ENCODE data around the gene ARHGEF40.

The ARHGEF40 gene

DNA sequence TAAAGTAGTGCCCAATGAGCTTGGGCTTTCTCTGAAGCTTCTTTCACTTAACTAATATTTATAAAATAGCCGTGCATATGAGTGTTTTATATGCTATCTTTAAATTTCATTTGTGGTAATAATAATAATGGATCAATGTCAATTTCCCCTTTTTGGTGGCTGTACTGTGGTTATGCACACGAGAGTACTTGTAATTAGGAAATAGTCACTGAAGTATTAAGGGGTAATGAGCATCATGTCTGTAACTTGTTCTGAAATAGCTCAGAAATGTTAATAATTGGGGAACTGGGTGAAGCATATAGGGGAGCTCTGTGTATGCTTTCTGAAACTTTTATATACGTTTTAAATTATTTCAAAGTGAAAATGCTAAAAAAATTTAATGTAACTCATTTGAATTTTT lies 19.5 kb upstream of the ARHGEF40 start:
- Mint-ChIP-seq H3K4me3 (no peak overlapping the region), H3K27me3 (no peaks in the 10 kb centered on the region), H3K27ac (no peak overlapping the region), H3K9me3 (no peaks in the 10 kb centered on the region), H3K4me1 (peaks cover 6% of the 10 kb centered on the region)
- DNase-seq (no peak), ATAC-seq (no peak)

DNA sequence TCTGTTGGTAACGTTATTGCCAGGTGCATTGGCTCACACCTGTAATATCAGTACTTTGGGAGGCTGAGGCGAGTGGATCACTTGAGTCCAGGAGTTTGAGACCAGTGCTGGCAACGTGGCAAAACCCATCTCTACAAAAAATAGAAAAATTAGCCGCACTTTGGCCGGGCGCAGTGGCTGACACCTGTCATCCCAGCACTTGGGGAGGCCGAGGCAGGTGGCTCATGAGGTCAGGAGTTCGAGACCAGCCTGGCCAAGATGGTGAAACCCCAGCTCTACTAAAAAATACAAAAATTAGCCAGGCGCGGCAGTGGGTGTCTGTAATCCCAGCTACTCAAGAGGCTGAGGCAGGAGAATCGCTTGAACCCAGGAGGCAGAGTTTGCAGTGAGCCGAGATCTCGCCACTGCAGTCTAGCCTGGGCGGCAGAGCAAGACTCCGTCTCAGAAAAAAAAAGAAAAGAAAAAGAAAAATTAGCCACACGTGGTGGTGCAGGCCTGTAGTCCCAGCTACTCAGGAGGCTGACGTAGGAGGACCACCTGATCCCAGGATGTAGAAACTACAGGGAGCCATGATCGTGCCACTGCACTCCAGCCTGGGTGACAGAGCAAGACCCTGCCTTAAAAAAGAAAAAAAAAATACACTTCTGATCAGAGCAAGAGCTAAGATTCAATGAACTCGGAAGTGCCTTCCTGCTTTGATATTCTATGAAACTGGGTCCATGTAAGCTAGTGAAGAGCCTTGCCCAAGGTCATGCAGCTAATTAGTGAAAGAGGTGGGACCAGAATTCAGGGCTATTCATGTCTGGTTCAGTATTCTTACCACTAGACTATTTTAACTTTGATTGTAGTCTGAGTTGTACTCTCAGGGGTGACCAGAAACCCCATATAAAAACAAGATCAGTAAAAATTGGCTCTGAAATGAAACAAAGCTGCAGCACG lies 16.7 kb upstream of the ARHGEF40 start:
- ATAC-seq = no peak
- H3K27ac Mint-ChIP-seq = no peak overlapping the region
- H3K9me3 Mint-ChIP-seq = no peaks in the 10 kb centered on the region
- H3K27me3 Mint-ChIP-seq = no peaks in the 10 kb centered on the region
- DNase-seq = no peak
- H3K4me3 Mint-ChIP-seq = no peak overlapping the region
- H3K4me1 Mint-ChIP-seq = peaks cover 6% of the 10 kb centered on the region

DNA sequence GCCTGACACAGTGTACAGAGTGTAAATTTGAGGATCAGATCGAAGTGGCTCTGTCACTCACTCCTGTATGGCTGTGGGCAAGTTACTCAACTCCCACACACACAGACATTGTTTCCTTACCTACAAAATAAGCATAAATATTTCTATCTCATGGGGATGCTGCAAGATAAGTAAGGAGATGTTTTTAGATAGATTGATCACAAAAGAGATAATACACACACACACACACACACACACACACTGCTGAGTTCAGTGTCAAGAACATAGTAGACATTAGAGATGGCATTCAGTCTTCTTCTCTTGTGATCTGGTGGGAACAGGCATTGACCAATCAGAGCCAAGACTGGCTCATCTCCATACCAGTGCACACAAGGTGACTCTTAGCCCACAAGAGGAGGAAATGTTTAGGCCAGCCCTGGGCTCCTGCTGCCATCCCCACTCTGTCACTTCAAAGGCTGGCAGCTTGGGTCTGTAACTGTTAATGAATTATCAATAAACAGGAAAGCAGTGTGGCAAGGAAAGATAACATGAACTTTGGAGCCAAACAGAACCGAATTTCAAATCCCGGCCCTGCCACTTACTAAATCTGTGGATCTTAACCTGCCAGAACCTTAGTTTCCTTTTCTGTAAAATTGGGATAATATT lies 15.9 kb upstream of the ARHGEF40 start:
- ATAC-seq (peak; percentile 54), DNase-seq (no peak)
- no peaks in the 10 kb centered on the region for H3K27me3 Mint-ChIP-seq
- no peaks in the 10 kb centered on the region for H3K9me3 Mint-ChIP-seq
- H3K4me3 Mint-ChIP-seq = no peak overlapping the region
- no peak overlapping the region for H3K27ac Mint-ChIP-seq
- H3K4me1 Mint-ChIP-seq = peaks cover 6% of the 10 kb centered on the region

DNA sequence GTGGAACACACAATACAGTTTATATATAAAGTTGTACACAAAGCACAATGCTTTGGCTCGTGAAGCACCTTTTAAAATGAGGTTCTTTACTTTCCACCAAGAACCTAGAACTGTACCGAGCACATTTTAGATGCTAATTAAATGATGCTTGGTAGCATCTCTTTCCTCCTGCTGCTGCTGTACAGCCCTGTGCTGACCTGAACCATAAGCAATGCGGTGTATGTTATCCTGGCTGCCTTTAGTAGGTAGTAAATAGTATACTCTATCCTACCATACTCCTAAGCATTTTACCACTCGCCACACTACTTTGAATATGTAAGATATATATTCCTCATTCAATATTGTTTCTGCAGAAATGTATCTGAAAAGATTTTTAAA lies 15.3 kb upstream of the ARHGEF40 start:
- H3K9me3 Mint-ChIP-seq = no peaks in the 10 kb centered on the region
- peaks cover 6% of the 10 kb centered on the region for H3K4me1 Mint-ChIP-seq

DNA sequence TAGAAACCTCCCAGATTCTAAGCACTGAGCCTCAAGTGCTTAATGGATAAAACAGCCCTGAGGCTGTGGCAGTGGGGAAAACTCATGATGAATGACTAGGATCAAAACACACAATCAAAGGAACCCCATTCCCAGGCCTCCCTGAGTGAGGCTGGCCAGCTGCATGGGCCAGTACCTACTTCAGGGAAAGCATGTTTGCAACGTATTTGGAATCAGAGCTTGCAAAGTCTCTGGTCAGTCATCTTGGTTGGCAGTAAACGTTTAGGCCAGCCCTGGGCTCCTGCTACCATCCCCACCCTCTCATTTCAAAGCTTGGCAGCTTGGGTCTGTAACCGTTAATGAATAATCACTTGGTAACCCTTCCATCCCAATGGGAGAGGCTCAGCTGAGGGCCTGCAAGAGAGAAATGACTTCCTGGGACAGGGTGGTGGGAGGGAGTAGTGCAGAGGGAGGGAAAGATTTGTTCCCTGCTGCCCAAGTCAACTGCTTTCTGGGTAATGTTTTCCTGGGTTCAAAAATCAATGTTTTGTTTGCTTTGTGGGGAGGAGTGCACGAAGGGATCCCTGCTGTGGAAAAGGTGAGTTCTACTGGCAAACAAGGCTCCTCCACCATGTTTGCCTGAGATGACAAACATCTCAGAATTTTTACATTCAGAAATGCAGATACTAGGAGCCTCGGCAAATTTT lies 14.5 kb upstream of the ARHGEF40 start:
- Mint-ChIP-seq H3K9me3 (no peaks in the 10 kb centered on the region), H3K27ac (no peak overlapping the region), H3K4me1 (peaks cover 6% of the 10 kb centered on the region), H3K27me3 (peaks cover 8% of the 10 kb centered on the region), H3K4me3 (no peak overlapping the region)
- DNase-seq (no peak), ATAC-seq (no peak)

More for the DNA sequence above, 15.3 kb upstream of the ARHGEF40 start:
- Mint-ChIP-seq H3K27me3 (peaks cover under 1% of the 10 kb centered on the region), H3K27ac (no peak overlapping the region), H3K4me3 (no peak overlapping the region)
- ATAC-seq = no peak
- DNase-seq = no peak

DNA sequence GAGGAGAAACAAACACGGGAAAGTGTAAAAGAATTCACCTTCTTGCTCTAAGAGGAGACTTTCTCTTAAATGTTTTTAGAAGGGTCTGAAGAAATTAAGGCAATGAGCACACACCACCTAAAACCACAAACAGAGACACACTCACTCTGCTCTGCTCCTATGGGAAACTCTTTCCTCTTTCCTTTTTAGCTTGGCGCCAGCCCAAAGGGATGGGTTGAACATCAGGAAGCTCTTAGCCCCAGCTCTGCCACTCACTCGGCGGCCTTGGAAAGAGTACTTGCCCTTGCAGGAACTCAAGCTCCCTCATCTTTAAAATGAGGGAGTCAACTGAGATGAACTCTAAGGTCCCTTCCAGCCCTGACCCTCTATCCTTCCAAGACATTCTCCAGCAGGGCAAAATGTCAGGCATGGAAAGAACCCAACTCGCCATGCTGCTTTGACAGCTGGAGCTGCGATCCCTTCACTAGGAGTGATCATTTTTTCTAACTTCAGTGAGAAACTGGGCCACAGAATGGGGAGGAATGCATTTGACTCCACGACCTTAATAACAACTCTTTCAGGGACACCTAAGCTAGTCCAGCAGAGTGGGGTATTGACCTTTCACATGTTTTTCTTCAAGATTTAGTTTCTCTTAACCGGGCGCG lies 13.5 kb upstream of the ARHGEF40 start:
- Mint-ChIP-seq H3K4me3 (no peak overlapping the region), H3K27me3 (peaks cover 17% of the 10 kb centered on the region), H3K27ac (no peak overlapping the region), H3K4me1 (peaks cover 6% of the 10 kb centered on the region), H3K9me3 (no peaks in the 10 kb centered on the region)
- no peak for DNase-seq
- ATAC-seq = no peak

DNA sequence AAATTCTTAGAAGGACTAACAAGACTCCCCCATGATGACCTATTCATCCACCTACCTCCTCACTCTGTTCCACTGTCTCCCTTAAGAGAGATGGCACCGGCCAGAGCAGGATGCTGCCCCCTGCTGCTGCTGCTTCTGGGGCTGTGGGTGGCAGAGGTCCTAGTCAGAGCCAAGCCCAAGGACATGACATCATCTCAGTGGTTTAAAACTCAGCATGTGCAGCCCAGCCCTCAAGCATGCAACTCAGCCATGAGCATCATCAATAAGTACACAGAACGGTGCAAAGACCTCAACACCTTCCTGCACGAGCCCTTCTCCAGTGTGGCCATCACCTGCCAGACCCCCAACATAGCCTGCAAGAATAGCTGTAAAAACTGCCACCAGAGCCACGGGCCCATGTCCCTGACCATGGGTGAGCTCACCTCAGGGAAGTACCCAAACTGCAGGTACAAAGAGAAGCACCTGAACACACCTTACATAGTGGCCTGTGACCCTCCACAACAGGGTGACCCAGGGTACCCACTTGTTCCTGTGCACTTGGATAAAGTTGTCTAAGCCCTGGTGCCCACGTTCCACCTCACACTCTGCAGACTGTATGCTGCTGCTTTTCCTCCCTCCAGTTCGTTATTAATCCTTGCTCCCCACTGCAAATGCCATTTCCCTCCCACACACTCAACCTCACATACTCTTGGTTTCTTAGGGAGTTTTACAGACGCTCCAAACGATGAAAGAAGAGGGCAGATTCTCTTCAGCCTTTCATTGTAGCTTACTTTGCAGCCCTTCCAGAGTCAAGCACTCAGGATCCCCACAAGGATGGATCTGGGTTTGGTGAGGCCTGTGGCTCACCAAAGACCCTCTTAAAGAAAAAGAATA lies 12.1 kb upstream of the ARHGEF40 start, which contains the start of gene RNASE8:
Gene RNASE8, plus strand, starts transcription at position 20 of the 873 bp plus-strand sequence. Its CDS starts 71 bp downstream, at position 91.
- Mint-ChIP-seq H3K4me3 (no peak within 1 kb of the TSS), H3K4me1 (peaks cover 6% of the 10 kb centered on the region), H3K27me3 (peaks cover 24% of the 10 kb centered on the region), H3K9me3 (no peaks in the 10 kb centered on the region), H3K27ac (peak within 1 kb of the TSS in 1 of 2 donors; percentile 47)
- no peak for DNase-seq
- peak; percentile 49 for ATAC-seq

DNA sequence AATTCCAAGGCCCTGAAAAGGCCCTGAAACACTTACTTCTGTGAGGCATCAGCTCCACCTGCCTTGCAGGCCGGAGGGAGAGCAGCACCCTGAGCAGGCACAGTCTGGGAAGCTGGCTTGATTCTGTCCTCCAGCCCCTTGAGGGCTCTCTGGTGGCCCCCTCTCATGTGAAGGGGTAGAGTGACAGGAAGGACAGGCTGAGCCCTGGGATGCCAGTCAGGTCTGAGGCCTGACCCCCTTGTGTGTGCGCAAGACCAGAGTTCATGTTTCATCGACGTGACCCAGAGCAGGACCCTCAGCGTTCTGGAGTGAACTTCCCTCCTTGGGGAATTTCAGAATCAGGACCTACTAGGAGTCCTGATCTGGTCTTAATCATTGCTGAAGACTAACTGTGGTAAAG lies 11.2 kb upstream of the ARHGEF40 start:
- no peak overlapping the region for H3K27ac Mint-ChIP-seq
- ATAC-seq (no peak), DNase-seq (no peak)
- H3K4me1 Mint-ChIP-seq = peaks cover 5% of the 10 kb centered on the region
- H3K9me3 Mint-ChIP-seq = no peaks in the 10 kb centered on the region
- no peak overlapping the region for H3K4me3 Mint-ChIP-seq
- H3K27me3 Mint-ChIP-seq = peaks cover 32% of the 10 kb centered on the region

DNA sequence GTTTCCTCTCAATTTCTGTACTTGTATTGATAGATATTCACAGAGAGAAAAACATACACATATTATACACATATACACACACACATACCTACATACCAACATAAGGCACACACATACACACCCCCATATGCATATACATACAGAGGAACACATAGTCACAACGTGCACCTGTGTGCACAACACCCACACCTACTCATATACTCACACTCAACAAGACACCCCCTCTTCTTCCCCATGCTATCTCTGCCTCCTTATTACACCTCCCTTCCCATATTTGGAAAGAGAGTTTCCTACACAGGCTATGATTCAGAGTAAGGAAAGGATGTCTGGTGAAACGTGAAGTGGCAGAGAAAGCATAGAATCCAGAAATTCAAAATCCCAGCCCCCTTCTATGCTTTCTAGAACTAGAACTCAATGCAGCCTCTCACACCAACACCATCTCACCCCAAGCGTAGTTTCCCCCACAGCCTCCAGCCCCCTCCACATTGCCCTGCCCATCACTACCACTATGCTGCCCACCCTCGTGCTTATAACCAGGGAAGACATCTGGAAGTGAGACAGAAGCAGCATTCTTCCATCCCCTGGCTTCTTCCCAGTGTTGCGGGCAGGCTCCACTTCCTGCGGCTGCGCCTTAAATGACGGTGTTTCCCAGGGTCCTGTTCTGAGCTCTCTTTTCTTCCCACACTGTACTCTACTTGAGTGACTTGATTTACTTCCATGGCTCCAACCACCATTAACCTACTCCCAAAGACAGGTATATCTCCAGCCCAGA lies 10.1 kb upstream of the ARHGEF40 start:
- ATAC-seq (no peak), DNase-seq (no peak)
- Mint-ChIP-seq H3K4me3 (no peak overlapping the region), H3K27me3 (peaks cover 36% of the 10 kb centered on the region), H3K9me3 (no peaks in the 10 kb centered on the region), H3K4me1 (no peaks in the 10 kb centered on the region), H3K27ac (no peak overlapping the region)

DNA sequence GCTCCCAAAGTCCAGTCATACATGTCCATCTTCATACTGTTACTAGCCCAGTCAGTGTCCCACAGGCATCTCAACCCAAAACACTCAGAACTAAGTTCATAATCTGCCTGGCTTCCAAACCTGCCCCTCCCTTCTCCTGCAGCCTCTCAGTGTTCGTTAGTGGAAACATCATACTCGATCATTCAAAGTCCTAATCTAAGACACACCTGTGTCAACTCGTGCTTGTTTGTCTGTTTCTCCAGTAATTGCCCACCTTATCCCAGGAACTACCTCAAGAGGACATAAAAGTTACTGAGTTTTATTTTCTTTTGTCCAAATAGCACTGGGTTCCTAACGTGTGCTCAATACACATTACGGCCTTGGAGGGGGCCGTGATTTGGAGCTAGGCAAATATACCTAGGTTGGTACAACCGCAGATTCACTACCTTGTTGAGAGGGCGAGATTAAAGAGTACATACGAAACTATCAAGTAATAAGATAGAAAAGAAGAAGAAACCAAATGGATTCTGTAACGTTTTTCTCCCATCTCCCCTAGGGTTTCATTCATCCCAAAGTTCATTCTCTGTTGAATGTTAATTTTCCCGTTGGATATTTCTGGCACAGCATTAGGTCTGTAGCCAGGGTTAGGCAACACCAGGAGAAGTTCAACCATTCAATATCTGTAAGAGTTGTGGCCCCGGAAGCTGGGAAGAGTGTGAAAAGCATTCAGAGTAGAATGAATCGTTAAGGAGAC lies 9.3 kb upstream of the ARHGEF40 start:
- no peak overlapping the region for H3K27ac Mint-ChIP-seq
- ATAC-seq = no peak
- no peaks in the 10 kb centered on the region for H3K9me3 Mint-ChIP-seq
- peaks cover 44% of the 10 kb centered on the region for H3K27me3 Mint-ChIP-seq
- H3K4me3 Mint-ChIP-seq = no peak overlapping the region
- no peak for DNase-seq
- H3K4me1 Mint-ChIP-seq = no peaks in the 10 kb centered on the region

DNA sequence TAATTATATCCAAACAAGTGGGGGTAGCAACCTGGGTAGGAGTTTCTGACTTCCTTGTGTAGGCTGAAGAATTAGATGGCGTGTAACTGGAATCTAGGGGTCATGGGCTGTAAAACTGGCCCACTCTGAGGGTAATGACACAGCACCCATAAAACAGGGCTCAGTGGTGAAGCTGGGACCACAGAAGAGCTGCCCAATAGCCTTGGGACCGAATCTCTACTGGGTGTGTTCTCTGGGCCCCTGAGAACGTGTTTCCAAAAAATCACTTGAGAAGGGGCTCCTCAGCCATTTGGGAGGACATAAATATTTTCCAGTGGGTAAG lies 8.8 kb upstream of the ARHGEF40 start:
- no peaks in the 10 kb centered on the region for H3K4me1 Mint-ChIP-seq
- DNase-seq = no peak
- peaks cover 49% of the 10 kb centered on the region for H3K27me3 Mint-ChIP-seq
- H3K4me3 Mint-ChIP-seq = no peak overlapping the region
- ATAC-seq = no peak
- no peaks in the 10 kb centered on the region for H3K9me3 Mint-ChIP-seq
- no peak overlapping the region for H3K27ac Mint-ChIP-seq

DNA sequence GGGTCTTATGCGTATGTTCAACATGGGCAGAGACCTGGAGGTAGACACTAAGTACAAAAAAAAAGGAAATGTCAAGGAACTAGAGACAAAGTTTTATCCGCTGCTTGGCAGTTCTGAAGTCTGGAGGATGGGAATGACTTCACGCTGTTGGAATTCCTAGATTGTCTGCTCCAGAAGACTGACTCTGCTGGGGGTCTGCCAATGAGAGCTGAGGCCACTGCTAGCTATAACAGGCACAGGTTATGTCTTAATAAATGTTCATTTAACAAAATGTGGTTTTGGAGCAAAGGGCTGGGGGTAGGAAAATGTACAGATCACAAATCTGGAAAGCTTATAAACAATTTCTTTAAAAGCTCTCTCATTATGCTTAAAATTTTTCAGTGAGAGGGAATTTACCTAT lies 6.6 kb upstream of the ARHGEF40 start:
- ATAC-seq (no peak), DNase-seq (no peak)
- Mint-ChIP-seq H3K27me3 (peaks cover 71% of the 10 kb centered on the region), H3K9me3 (no peaks in the 10 kb centered on the region), H3K4me3 (no peak overlapping the region), H3K27ac (no peak overlapping the region), H3K4me1 (peaks cover 1% of the 10 kb centered on the region)

DNA sequence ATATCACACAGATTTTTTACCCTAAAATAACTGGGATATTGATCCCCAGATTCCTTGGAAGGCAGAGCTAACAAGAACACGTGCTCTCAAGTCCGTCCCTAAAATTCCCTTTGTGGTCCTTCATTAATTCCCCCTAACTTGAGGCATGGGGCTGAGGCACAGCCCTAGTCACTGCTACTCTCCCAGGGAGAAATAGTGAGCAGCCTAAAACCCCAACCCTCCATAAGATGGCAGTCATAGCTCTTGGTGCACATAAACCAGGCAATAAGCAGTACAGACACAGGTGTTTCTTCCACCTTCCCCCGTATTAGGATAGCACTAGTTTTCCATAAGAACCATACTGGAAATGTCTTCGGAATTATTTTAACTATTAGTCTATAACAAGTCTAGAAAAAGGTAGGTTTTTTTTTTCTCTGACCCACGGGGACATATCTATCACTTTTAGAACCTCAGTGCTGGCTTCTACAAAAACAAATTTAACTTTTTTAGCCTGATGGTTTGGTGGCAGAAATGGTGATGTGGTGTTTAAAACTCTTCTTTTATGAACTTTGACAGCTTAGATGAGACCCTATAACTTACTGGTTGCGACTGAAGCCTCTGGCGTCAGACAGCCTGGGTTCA lies 3.1 kb upstream of the ARHGEF40 start:
- H3K9me3 Mint-ChIP-seq = no peaks in the 10 kb centered on the region
- peaks cover 88% of the 10 kb centered on the region for H3K27me3 Mint-ChIP-seq
- no peak overlapping the region for H3K27ac Mint-ChIP-seq
- H3K4me3 Mint-ChIP-seq = no peak overlapping the region
- peaks cover 34% of the 10 kb centered on the region for H3K4me1 Mint-ChIP-seq
- ATAC-seq (no peak), DNase-seq (no peak)

Measured in stimulated activated naive CD8-positive, alpha-beta T cell treated with anti-CD3 and anti-CD28 coated beads, Interleukin-15, amount 100 ng/mL, for 72 hours (primary cell).